DLD1 (cell line): Measurements from ENCODE around the gene DROSHA.

Experiments used
- in situ Hi-C: cut with HindIII; loops from 2 replicates; pipeline ENCODE4 v1.10.0; 2017; ENCODE audit warnings: low sequenced_read_pairs

Gene DROSHA

GRCh38 chr5:31355337-31355736 is 176.6 kb downstream of the DROSHA start:
- in situ Hi-C loops = no loop called here
